Heart right ventricle (tissue), 16 donors: Measurements from ENCODE around the gene IYD. TPM values are rescaled to one million over a fixed set of nuclear protein-coding genes. Genes with fewer than 3 reads are reported as not detected.

Experiments used
- ATAC-seq, 8 donors: fragments of 200-7000 bp; cut with Tn5 transposase; one replicate each; pipeline ENCODE4 v1.9.1; 2020; ENCODE audit warnings: mild to moderate bottlenecking in 8 of 8, moderate library complexity in 8 of 8, moderate number of reproducible peaks in 1 of 8
- DNase-seq, 2 donors: peaks; one replicate each; pipeline ENCODE4 v3.0.0-alpha.2; 2020
- H3K27ac ChIP-seq, 10 donors: fragments of 200-600 bp; sonication (generic) in 2 of 10; one replicate each; pipeline versions ENCODE4 v1.5.0 to v1.8.0; 2020 to 2022; ENCODE audit warnings: mild to moderate bottlenecking in 3 of 10
- H3K27me3 ChIP-seq, 7 donors: fragments of 200-600 bp; one replicate each; pipeline ENCODE4 v1.8.0; 2021 to 2022; ENCODE audit warnings: mild to moderate bottlenecking in 2 of 7
- H3K36me3 ChIP-seq, 9 donors: fragments of 200-600 bp; sonication (generic) in 1 of 9; one replicate each; pipeline versions ENCODE4 v1.5.0 to v1.8.0; 2020 to 2022; ENCODE audit warnings: mild to moderate bottlenecking in 2 of 9
- H3K4me1 ChIP-seq, 9 donors: fragments of 200-600 bp; sonication (generic) in 1 of 9; one replicate each; pipeline versions ENCODE4 v1.5.0 to v1.8.0; 2020 to 2022; ENCODE audit warnings: mild to moderate bottlenecking in 4 of 9
- H3K4me3 ChIP-seq, 10 donors: fragments of 200-600 bp; sonication (generic) in 2 of 10; one replicate each; pipeline versions ENCODE4 v1.5.0 to v1.8.0; 2020 to 2022; ENCODE audit warnings: mild to moderate bottlenecking in 7 of 10, moderate library complexity in 2 of 10
- H3K9me3 ChIP-seq, 11 donors: fragments of 200-600 bp in 10 of 11; sonication (generic) in 2 of 11; one replicate each; pipeline versions ENCODE4 v1.5.0 to v1.8.0; 2013 to 2022; ENCODE audit warnings: mild to moderate bottlenecking in 2 of 11, control low read depth in 1 of 11, moderate library complexity in 1 of 11
- CTCF ChIP-seq, 9 donors: fragments of 200-600 bp; sonication (generic) in 2 of 9; IDR thresholded peaks; one replicate each; pipeline versions ENCODE4 v1.5.0 to v1.8.0; 2021 to 2022; ENCODE audit warnings: antibody characterized with exemption in 9 of 9, mild to moderate bottlenecking in 5 of 9, moderate library complexity in 1 of 9
- WGBS, 2 donors: extraction: QIAGEN DNeasy Blood & Tissue Kit; methylation state at CpG; one replicate each; pipeline ENCODE4 v1.1.7; 2013; ENCODE audit warnings: inconsistent platforms in 1 of 2; 5-methylcytosine and 5-hydroxymethylcytosine counted together
- intact Hi-C, 10 donors: fragments of 100-400 bp; cut with DNase I; formaldehyde crosslinking; loops; one replicate each; pipeline versions ENCODE4 v1.11.1 to v1.14.2; 2022
- polyA plus RNA-seq, 2 donors: library from polyadenylated mRNA; stranded (reverse); fragments of 200-250 nt; gene quantifications; one replicate each; pipeline ENCODE4 v1.2.3, GENCODE V29; 2013
- total RNA-seq, 10 donors: library from RNA; stranded (reverse); fragmentation: NEBNext Ultra II Directional in 3 of 10; extraction: Animal tissue kit (Norgen Biotek cat#: 25700) in 3 of 10; gene quantifications; one replicate each; pipeline versions ENCODE4 v1.2.1 to v1.2.4, GENCODE V29; 2021 to 2023
- donor health status: Arrhythmogenic right ventricular cardiomyopathy.
- donor health status: ischemic (EF 13 %, LVEDD 7.1; RV severe dilation, severe dysfunction).
- donor health status: healthy with polysubstance abuse.
- donor health status: DM: no; HTN: yes; CAD: no.
- donor health status: DM: no; HTN: no; CAD: no.
- donor health status: ischemic (EF 25% LVEDD 6.9; RV normal size, moderate dysfunction).
- donor health status: ischemic (EF 25% LVEDD 5.7; RV mildly dilated, moderate dysfunction).
- donor health status: healthy.
- donor health status: DM: yes; HTN: yes; CAD: no.
- donor health status: Ischemic cardiomyopathy.
- donor health status: ischemic (EF 35%, LVEDD 5.7; RV mildly dilated, moderate dysfunction).
- donor health status: nonischemic (EF 11% LVEDD 7.7; RV severe dilation, severe dysfunction).
- donor health status: DM: yes; HTN: yes; CAD: no.
- donor health status: PGD.
- donor health status: ischemic (EF 29% LVEDD 5.4; RV normal size, mild dysfunction).
- donor health status: nonischemic (EF 23%, LVEDD 6.1; RV moderate dilation, normal function).

IYD gene
- total and polyA plus RNA-seq, 12 donors = not detected

DNA sequence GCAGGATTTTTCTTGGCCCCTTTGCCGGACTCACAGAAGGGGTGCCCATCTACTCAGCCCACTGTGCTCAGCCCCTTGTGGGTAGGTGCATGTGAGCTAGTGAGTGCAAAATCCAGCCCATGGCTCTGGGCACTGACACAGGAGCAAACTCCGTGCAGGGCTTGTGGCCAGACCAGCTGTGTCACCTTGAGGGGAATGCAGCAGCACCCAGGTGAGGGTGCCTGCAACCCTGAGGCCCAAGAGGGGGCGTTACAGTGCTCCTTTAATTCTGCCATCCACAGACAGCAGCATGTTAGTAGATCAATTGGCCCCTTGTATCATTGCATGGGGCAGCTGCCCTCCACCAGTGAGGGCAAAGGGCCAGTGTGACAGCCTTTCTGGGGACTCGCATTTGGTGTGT, 12.9 kb upstream of the IYD start:
- H3K36me3 ChIP-seq = no peaks in the 10 kb centered on the region
- no peaks in the 10 kb centered on the region for H3K4me1 ChIP-seq
- 87 to 90% methylated on average over 4 of the region's 4 CpGs for WGBS, 2 donors
- H3K9me3 ChIP-seq = no peaks in the 10 kb centered on the region
- intact Hi-C loops = no loop called here
- H3K27me3 ChIP-seq = peaks cover 0 to 15% (median 0%) of the 10 kb centered on the region in 7 donors
- no peak for TF ChIP-seq CTCF (IDR thresholded peaks at IDR 0.05)
- H3K4me3 ChIP-seq = no peak overlapping the region
- no peak for DNase-seq
- H3K27ac ChIP-seq = no peak overlapping the region
- no peak for ATAC-seq

- DNase-seq (no peak), ATAC-seq (no peak)
- no peak for TF ChIP-seq CTCF (IDR thresholded peaks at IDR 0.05)
- H3K36me3 ChIP-seq = no peaks in the 10 kb centered on the region
- intact Hi-C loops = no loop called here
- WGBS, 2 donors = 65 to 77% methylated on average over 3 of the region's 3 CpGs
- H3K27ac ChIP-seq = no peak overlapping the region
- no peaks in the 10 kb centered on the region for H3K9me3 ChIP-seq
- no peak overlapping the region for H3K4me3 ChIP-seq
- H3K27me3 ChIP-seq = peaks cover 0 to 15% (median 0%) of the 10 kb centered on the region in 7 donors
- H3K4me1 ChIP-seq = no peaks in the 10 kb centered on the region
Measured at GRCh38 chr6:150361876-150362275, 6.9 kb upstream of the IYD start.

- TF ChIP-seq CTCF (IDR thresholded peaks at IDR 0.05) = no peak
- no peak overlapping the region for H3K27ac ChIP-seq
- no peaks in the 10 kb centered on the region for H3K36me3 ChIP-seq
- DNase-seq (no peak), ATAC-seq (no peak)
- peaks cover 0 to 10% (median 0%) of the 10 kb centered on the region in 7 donors for H3K27me3 ChIP-seq
- intact Hi-C loops = no loop called here
- H3K4me3 ChIP-seq = no peak overlapping the region
- 77 to 83% methylated on average over 2 of the region's 2 CpGs for WGBS, 2 donors
- H3K9me3 ChIP-seq = no peaks in the 10 kb centered on the region
- H3K4me1 ChIP-seq = no peaks in the 10 kb centered on the region
Measured at GRCh38 chr6:150363733-150364132, 5.1 kb upstream of the IYD start.

DNA sequence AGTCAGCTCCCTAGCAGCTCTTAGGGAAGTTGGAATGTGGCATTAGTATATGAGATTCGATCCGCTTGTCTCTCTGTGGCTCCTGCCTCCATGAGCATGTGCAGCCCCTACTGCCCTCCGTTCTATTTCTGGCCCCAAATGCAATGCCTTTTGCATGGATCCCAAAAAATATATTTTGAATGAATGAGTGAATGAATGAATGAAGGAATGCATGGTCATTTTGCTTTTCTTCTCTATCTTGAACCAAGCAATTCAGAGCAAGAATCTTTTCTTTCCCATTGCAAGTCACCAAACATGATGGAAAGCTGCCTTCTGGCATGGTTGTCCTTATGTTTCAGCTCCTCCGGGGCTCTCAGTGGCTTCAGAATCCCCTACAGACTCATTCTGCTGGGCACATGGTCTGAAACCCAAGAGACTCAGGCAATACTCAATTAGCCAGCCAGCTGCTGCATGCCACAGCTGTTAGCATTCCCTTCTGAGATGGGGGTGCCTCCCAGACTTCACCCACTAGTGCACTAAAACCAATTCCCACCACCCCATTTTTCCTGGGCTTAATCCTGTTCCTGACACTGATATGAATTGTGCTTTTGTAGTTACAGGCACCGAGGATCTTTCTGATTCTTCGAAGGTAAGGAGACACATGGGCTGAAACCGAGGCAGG, 2.6 kb upstream of the IYD start:
- no peak for DNase-seq
- intact Hi-C loops = no loop called here
- H3K9me3 ChIP-seq = no peaks in the 10 kb centered on the region
- 92% methylated on average over 7 of the region's 7 CpGs for WGBS, 2 donors
- H3K4me1 ChIP-seq = no peaks in the 10 kb centered on the region
- no peak overlapping the region for H3K4me3 ChIP-seq
- no peaks in the 10 kb centered on the region for H3K27me3 ChIP-seq
- H3K27ac ChIP-seq = no peak overlapping the region
- ATAC-seq = no peak
- no peaks in the 10 kb centered on the region for H3K36me3 ChIP-seq
- no peak for TF ChIP-seq CTCF (IDR thresholded peaks at IDR 0.05)
